B cell (primary cell): Measurements from ENCODE around the gene OPRPN.

Experiments used
- CTCF ChIP-seq: fragments of 200-600 bp; IDR thresholded peaks from one replicate; pipeline ENCODE4 v1.8.0; 2022; ENCODE audit warnings: antibody characterized with exemption, mild to moderate bottlenecking
- EZH2 ChIP-seq: IDR thresholded peaks from 2 replicates; pipeline ENCODE4 v1.6.1; 2012; ENCODE audit warnings: borderline replicate concordance, low read depth, mild to moderate bottlenecking, moderate library complexity, low read length; ENCODE audit not compliant: insufficient read depth, poor library complexity, severe bottlenecking

DNA sequence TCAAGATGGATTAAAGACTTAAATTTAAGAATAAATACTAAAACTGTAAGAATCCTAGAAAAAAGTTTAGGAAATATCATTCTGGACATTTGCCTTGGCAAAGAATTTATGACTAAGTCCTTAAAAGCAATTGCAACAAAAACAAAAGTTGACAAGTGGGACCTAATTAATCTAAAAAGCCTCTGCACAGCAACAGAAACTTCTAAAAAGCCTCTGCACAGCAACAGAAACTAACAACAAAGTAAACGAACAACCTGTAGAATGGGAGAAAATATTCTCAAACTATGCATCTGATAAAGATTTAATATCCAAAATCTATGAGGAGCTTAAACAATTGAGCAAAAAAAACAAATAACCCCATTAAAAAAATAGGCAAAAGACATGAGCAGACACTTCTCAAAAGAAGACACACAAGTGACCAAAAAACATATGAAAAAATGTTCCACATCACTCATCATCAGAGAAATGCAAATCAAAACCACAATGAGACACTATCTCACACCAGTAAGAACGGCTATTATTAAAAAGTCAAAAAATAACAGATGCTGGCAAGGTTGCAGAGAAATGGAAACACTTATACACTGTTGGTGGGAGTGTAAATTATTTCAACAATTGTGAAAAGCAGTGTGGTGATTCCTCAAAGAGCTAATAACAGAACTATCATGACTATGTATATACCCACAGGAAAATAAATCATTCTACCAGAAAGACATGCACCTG, 5.5 kb upstream of the OPRPN start:
- TF ChIP-seq CTCF = no peak
- no peak for TF ChIP-seq EZH2
